PC-3 (cell line): ENCODE data around the gene SMPD2.
"Not testable (repeated sequence)": the region's sequence is repeated elsewhere in the genome, so short reads cannot be mapped to it uniquely, and the experiment has no call there.

Source experiments
- CTCF ChIP-seq: fragments of 300-600 bp; sonication (generic); conservative IDR thresholded peaks from 2 replicates; pipeline ENCODE4 v1.5.1; 2017; ENCODE audit warnings: antibody characterized with exemption, low read depth, mild to moderate bottlenecking, low read length
- EZH2 ChIP-seq: fragments of 300-600 bp; sonication (generic); IDR thresholded peaks from one replicate; pipeline ENCODE4 v1.6.1; 2017; ENCODE audit warnings: antibody characterized with exemption, mild to moderate bottlenecking, low read length; ENCODE audit not compliant: unreplicated experiment

GRCh38 chr6:109461205-109461604, 20.7 kb downstream of the SMPD2 start:
- TF ChIP-seq CTCF, EZH2: not testable (repeated sequence)
